Myocyte (in vitro differentiated cells): ENCODE results near the gene GIMAP4. TPM values are rescaled to one million over a fixed set of nuclear protein-coding genes. Genes with fewer than 3 reads are reported as not detected.
"Not testable (repeated sequence)": the region's sequence is repeated elsewhere in the genome, so short reads cannot be mapped to it uniquely, and the experiment has no call there.

Experiments used
- DNase-seq: peaks from one replicate; pipeline ENCODE4 v3.0.0-alpha.2; 2012; ENCODE audit warnings: low read depth
- total RNA-seq: library from RNA; depleted of rRNA; stranded (reverse); fragments of >200 nt; gene quantifications from 2 replicates; pipeline ENCODE4 v1.2.3, GENCODE V29; 2014

Gene GIMAP4
- total RNA-seq, 1 donor from 2014 or later: not detected

GRCh38 chr7:150579979-150580637, 12.9 kb downstream of the GIMAP4 start:
- not testable (repeated sequence) for DNase-seq

- DNase-seq: no peak
Observed at GRCh38 chr7:150580638-150581394, 13.6 kb downstream of the GIMAP4 start.

- DNase-seq: no peak
Observed at GRCh38 chr7:150585199-150585598, 18.0 kb downstream of the GIMAP4 start.

- no peak for DNase-seq
Observed at GRCh38 chr7:150586068-150586784, 19.0 kb downstream of the GIMAP4 start.

GRCh38 chr7:150586785-150587152, 19.6 kb downstream of the GIMAP4 start:
- no peak for DNase-seq

GRCh38 chr7:150587551-150587950, 20.4 kb downstream of the GIMAP4 start:
- no peak for DNase-seq

- no peak for DNase-seq
Observed at GRCh38 chr7:150594805-150595204, 27.6 kb downstream of the GIMAP4 start.

GRCh38 chr7:150595361-150595760, 28.2 kb downstream of the GIMAP4 start:
- no peak for DNase-seq

- DNase-seq: not testable (repeated sequence)
Observed at GRCh38 chr7:150603600-150603999, 36.4 kb downstream of the GIMAP4 start.

- DNase-seq: no peak
Observed at GRCh38 chr7:150610233-150610632, 43.0 kb downstream of the GIMAP4 start.

GRCh38 chr7:150612925-150613324, 45.7 kb downstream of the GIMAP4 start:
- DNase-seq: no peak

- DNase-seq: no peak
Observed at GRCh38 chr7:150613880-150614279, 46.7 kb downstream of the GIMAP4 start.

- DNase-seq: not testable (repeated sequence)
Observed at GRCh38 chr7:150614426-150614825, 47.2 kb downstream of the GIMAP4 start.

- DNase-seq: not testable (repeated sequence)
Observed at GRCh38 chr7:150615221-150615755, 48.1 kb downstream of the GIMAP4 start.

GRCh38 chr7:150620061-150620460, 52.9 kb downstream of the GIMAP4 start:
- DNase-seq: no peak

- DNase-seq: no peak
Observed at GRCh38 chr7:150620617-150621371, 53.6 kb downstream of the GIMAP4 start.

- no peak for DNase-seq
Observed at GRCh38 chr7:150621376-150621775, 54.2 kb downstream of the GIMAP4 start.
